Gastrocnemius medialis (tissue), 4 donors: Measurements from ENCODE around the gene RNF222.

Source experiments
- CTCF ChIP-seq, 5 experiments: fragments of 450-650 bp in 3 of 5; fragments of 200-600 bp in 2 of 5; sonication (generic) in 2 of 5; IDR thresholded peaks in 4 of 5; conservative IDR thresholded peaks in 1 of 5; 1 replicate in 4 of 5; 2 replicates in 1 of 5; pipeline ENCODE4 v1.5.1; 2016 to 2019; ENCODE audit warnings: antibody characterized with exemption in 5 of 5, mild to moderate bottlenecking in 3 of 5, moderate library complexity in 3 of 5
- POLR2A ChIP-seq, 2 donors: fragments of 450-650 bp; IDR thresholded peaks; one replicate each; pipeline ENCODE4 v1.6.1; 2017; ENCODE audit warnings: antibody characterized with exemption in 2 of 2, mild to moderate bottlenecking in 2 of 2, moderate library complexity in 2 of 2

DNA sequence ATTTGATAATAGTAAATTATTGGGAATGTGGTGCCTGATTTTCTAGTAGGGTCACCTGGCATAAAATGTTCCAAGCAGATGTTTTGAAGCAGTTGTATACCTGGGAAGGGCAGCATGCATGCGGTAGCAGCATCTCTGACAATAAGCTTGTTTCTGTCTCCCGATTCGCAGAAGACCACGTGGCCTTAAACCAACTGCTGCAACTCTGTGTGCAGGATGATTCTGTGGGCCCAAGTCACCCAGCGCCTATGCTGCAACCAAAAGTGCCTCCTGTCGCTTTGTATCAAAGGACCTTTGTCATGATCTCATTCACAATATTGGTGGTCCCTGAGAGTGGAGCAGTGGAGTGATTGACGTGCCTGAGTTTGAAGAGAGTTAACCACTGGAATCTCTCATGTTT is 46.1 kb upstream of the RNF222 start:
- TF ChIP-seq CTCF (IDR thresholded peaks at IDR 0.05 in 4 of 5, conservative IDR thresholded peaks at IDR 0.05 in 1 of 5) (no peak), POLR2A (IDR thresholded peaks at IDR 0.05) (no peak)
